Mesodermal cell (in vitro differentiated cells): Measurements from ENCODE around the gene FAM180B.

Experiments used
- H3K27ac ChIP-seq: 2 replicates; pipeline ENCODE4 v1.7.0; 2013; ENCODE audit warnings: mild to moderate bottlenecking, low read depth, low read length, moderate library complexity; ENCODE audit not compliant: severe bottlenecking
- H3K36me3 ChIP-seq: 2 replicates; pipeline ENCODE4 v1.7.1; 2013; ENCODE audit warnings: mild to moderate bottlenecking, low read length, moderate library complexity; ENCODE audit not compliant: control insufficient read depth, insufficient read depth
- H3K4me1 ChIP-seq: one replicate; pipeline ENCODE4 v1.7.1; 2013; ENCODE audit warnings: mild to moderate bottlenecking, low read length; ENCODE audit not compliant: insufficient read depth, control insufficient read depth, poor library complexity, severe bottlenecking
- H3K4me3 ChIP-seq: 2 replicates; pipeline ENCODE4 v1.7.0; 2013; ENCODE audit warnings: low read length, control low read depth, mild to moderate bottlenecking; ENCODE audit not compliant: insufficient read depth, poor library complexity, severe bottlenecking; ENCODE audit errors: extremely low read depth
- H3K9me3 ChIP-seq: 2 replicates; pipeline ENCODE4 v1.7.1; 2013; ENCODE audit warnings: mild to moderate bottlenecking, low read length, moderate library complexity; ENCODE audit not compliant: control insufficient read depth
- WGBS, 2 experiments: methylation state at CpG; one replicate each; pipeline ENCODE4 v1.1.5; 2013; ENCODE audit warnings: missing lambda C conversion rate in 2 of 2; ENCODE audit not compliant: insufficient coverage in 2 of 2; 5-methylcytosine and 5-hydroxymethylcytosine counted together

The FAM180B gene

DNA sequence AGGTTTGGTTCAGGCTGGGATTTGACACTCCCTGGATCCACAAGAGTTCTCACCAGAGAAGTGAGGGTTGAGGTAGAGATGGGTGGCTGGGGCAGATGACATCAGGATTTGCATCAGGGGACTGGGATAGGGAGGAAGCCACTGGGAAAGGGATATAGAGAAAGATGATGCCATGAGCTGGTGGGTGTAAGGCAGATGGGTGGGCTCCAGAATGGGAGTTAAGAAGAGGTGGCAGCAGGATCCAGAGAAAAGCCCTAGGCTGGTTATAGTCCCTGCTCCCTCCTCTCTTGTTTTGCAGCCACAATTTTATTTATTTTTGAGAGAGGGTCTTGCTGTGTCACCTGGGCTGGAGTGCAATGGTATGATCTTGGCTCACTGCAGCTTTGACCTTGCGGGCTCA lies 9.5 kb downstream of the FAM180B start:
- Histone ChIP-seq H3K4me3 (no peak overlapping the region), H3K36me3 (no peaks in the 10 kb centered on the region), H3K9me3 (no peaks in the 10 kb centered on the region), H3K4me1 (peaks cover 5% of the 10 kb centered on the region), H3K27ac (no peak overlapping the region)
- WGBS, 2 experiments: 86 to 100% methylated on average over 1 of the region's 1 CpG

DNA sequence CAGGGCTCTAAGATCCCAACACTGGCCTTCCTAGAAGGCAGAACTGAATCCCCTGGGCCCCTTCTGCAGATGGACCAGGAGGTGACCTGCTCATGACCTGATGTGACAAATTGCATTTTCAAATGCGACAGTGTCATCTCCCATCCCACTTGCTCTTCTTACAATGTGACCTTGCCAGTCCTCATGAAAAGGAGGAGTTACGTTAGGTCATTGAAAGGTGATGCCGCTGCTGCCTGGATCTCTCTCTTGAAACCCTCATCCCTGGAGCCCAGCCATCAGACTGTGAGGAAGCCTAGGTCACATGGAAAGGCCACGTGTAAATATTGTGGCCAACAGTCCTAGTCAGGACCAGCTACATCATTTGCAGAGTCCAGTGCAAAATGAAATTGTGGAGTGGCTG lies 13.4 kb downstream of the FAM180B start:
- Histone ChIP-seq H3K9me3 (no peaks in the 10 kb centered on the region), H3K4me3 (no peak overlapping the region), H3K36me3 (no peaks in the 10 kb centered on the region), H3K4me1 (no peaks in the 10 kb centered on the region), H3K27ac (no peak overlapping the region)
- 75 to 92% methylated on average over 2 to 4 of the region's 4 CpGs for WGBS, 2 experiments

DNA sequence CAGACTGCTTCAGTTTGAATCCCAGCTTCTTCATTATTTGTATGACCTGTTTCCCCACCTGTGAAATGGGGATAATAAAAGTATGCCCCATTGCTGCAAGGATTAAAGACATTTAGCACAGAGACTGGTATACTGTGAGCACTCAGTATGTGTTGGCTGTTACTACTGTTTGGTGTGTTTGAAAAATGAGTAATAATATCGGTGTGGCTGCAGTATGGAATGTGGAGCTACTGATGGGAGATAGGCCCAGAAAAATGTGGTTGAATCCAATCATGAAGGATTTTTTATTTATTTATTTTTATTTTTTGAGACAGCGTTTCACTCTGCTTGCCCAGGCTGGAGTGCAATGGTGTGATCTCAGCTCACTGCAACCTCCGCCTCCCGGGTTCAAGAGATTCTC lies 16.8 kb downstream of the FAM180B start:
- Histone ChIP-seq H3K36me3 (no peaks in the 10 kb centered on the region), H3K27ac (no peak overlapping the region), H3K4me1 (peaks cover 15% of the 10 kb centered on the region), H3K9me3 (no peaks in the 10 kb centered on the region), H3K4me3 (no peak overlapping the region)
- WGBS, 2 experiments: 100% methylated on average over 2 to 4 of the region's 4 CpGs

DNA sequence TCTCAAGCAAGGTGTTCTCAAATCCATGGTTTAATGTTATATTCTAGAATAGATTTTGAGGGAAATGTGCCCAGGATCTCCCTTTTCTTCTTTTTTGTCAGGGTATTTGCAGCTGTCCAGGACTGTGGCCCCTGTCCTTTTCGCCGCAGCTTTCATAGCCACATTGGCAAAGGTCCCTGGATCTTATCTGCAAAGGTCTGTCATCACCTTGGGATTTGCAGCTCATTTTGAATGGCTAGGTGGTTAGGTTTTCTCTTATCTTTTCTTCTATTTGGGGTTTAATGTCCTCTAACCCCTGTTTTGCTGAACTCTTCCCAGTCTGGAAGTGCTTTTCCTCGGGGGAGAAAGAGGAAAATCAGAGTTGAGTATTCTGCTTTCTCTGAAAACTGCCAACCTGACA lies 19.4 kb downstream of the FAM180B start:
- WGBS, 2 experiments: 86 to 93% methylated on average over 2 of the region's 3 CpGs
- H3K4me3 ChIP-seq: no peak overlapping the region
- no peaks in the 10 kb centered on the region for H3K9me3 ChIP-seq
- no peak overlapping the region for H3K27ac ChIP-seq
- peaks cover 15% of the 10 kb centered on the region for H3K4me1 ChIP-seq
- peaks cover 3% of the 10 kb centered on the region for H3K36me3 ChIP-seq

DNA sequence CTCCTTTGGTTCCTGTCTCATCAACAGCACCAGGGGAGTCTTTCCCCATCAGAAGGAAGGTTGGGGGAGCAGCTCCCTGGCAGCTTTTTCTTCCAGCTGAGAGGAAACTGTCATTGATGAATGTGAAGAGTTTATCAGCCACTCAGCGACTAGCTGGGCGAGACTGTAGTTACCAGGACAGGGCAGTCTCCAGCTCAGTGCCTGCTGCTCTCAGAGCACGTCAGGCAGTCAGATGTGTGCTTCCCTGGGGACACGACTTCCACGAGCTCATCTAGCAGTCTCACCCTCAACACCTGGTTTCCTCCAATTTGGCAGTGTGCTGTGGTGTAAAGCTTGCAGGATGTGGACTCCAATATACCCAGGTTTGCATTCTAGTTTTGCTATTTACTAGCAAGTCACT lies 20.3 kb downstream of the FAM180B start:
- Histone ChIP-seq H3K9me3 (no peaks in the 10 kb centered on the region), H3K36me3 (peaks cover 3% of the 10 kb centered on the region), H3K4me1 (peaks cover 15% of the 10 kb centered on the region), H3K27ac (peak overlapping the region; percentile 90), H3K4me3 (no peak overlapping the region)
- WGBS, 2 experiments: 54 to 65% methylated on average over 2 to 3 of the region's 5 CpGs

DNA sequence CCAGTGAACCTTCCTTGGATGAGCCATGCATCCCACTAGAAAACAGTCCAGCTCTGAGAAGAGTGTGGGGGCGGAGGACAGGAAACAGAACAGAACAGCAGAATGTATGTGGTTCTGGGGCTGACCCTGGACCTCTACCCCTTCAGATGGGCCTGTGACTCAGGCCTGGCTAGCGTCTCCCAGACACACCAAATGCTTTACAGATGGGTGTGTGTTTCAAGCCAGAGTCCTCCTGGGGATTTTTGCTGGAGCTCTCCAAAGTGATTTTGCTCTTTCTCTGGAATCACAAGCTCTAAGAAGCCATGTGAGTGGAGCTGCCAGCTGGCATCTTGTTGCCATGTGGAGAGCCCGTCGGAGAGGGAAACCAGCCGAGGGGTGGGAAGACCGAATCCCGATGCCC lies 20.9 kb downstream of the FAM180B start:
- peaks cover 3% of the 10 kb centered on the region for H3K36me3 ChIP-seq
- peaks cover 15% of the 10 kb centered on the region for H3K4me1 ChIP-seq
- H3K9me3 ChIP-seq: no peaks in the 10 kb centered on the region
- 82 to 88% methylated on average over 6 of the region's 7 CpGs for WGBS, 2 experiments
- H3K27ac ChIP-seq: peak overlapping the region; percentile 90
- H3K4me3 ChIP-seq: no peak overlapping the region

DNA sequence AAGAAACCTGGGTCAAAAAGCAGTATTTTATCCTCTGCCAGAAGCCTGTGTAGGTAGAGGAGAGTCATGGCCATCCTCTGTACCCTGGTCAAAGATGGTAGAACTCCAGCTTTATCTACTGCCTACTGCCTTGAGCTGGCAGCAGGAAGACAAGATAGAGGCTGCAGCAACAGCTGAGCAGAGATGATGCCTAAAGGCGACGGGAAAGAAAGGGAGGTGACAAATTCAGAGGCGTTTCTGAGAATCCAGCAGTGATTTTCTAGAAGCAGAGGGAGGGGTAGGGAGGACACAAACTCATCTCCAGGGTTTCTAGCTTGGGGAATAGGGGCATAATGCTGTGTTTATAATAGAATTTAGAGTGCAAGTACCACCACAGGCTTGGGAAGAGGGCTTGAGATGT lies 23.2 kb downstream of the FAM180B start:
- H3K27ac ChIP-seq: no peak overlapping the region
- H3K9me3 ChIP-seq: no peaks in the 10 kb centered on the region
- peaks cover 15% of the 10 kb centered on the region for H3K4me1 ChIP-seq
- H3K36me3 ChIP-seq: peaks cover 3% of the 10 kb centered on the region
- H3K4me3 ChIP-seq: no peak overlapping the region
- WGBS, 2 experiments: 92 to 97% methylated on average over 3 of the region's 3 CpGs

DNA sequence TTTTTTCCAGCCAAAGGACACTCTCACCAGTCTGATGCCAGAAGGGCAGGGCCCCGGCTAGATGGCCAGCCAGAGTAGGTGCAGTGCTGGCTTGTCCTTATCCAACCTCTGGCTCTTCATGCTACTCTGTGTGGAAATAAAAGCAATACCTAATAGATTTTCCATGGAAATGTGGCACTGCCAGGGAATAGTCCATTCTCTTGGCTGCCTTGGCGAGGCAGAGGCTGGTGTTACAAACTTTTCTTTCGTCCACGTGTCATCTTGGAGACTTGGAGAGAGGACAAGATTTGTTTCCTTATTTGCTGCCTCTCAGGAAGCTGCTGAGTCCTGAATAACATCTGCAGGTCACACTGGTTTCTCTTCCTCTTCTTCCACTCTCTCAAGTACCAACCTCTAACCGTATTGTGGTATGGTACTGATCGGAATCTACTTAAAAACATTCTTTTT lies 24.9 kb downstream of the FAM180B start:
- peaks cover 15% of the 10 kb centered on the region for H3K4me1 ChIP-seq
- H3K36me3 ChIP-seq: peaks cover 8% of the 10 kb centered on the region
- H3K9me3 ChIP-seq: no peaks in the 10 kb centered on the region
- H3K4me3 ChIP-seq: no peak overlapping the region
- H3K27ac ChIP-seq: no peak overlapping the region
- WGBS, 2 experiments: 96 to 100% methylated on average over 2 to 3 of the region's 6 CpGs

DNA sequence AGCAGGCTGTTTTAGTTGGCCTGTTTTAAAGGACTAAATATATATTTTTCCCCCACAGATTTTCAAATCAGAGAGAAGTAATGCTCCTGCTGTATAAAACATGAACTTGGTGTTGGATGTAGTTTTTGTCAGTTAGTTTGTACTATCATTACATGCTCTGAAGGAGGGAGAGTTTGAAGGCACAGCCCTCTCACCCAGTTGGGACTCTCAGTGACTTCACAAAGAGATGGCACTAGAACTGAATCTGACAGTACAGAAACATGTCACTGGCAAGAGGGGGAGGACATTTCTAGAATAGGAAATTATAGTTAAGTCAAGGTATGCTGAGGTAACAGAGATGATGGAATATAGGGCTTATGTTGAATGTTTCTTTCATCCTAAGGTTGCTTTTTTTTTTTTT lies 28.8 kb downstream of the FAM180B start:
- no peak overlapping the region for H3K27ac ChIP-seq
- H3K4me1 ChIP-seq: no peaks in the 10 kb centered on the region
- peaks cover 30% of the 10 kb centered on the region for H3K36me3 ChIP-seq
- H3K4me3 ChIP-seq: no peak overlapping the region
- H3K9me3 ChIP-seq: no peaks in the 10 kb centered on the region

DNA sequence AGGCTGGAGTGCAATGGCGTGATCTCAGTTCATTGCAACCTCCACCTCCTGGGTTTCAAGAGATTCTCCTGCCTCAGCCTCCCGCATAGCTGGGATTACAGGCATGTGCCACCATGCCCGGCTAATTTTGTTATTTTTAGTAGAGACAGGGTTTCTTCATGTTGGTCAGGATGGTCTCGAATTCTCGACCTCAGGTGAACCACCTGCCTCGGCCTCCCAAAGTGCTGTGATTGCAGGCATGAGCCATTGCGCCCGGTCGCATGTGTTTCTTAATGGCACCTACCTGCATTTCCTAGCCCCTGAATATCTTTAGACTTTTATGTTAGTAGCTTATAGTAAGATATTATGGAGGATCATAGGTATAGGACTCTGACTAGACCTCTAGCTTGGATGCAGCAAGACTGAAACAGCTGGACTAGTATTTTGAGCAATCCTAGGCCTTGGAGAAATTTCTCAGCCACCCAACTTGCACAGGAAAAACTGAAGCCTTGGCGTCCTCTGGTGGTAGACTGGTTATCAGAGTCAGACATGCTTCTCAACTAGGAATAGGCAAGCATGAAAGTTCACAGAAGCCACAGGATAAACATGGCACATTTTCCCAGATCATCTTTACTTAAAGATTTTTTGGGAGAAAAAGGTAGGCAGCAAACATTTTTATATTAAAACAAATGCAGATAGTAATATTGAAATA lies 30.4 kb downstream of the FAM180B start:
- H3K4me3 ChIP-seq: no peak overlapping the region
- H3K27ac ChIP-seq: no peak overlapping the region
- H3K4me1 ChIP-seq: no peaks in the 10 kb centered on the region
- WGBS, 2 experiments: 76 to 99% methylated on average over 4 to 7 of the region's 10 CpGs
- no peaks in the 10 kb centered on the region for H3K9me3 ChIP-seq
- peaks cover 43% of the 10 kb centered on the region for H3K36me3 ChIP-seq

DNA sequence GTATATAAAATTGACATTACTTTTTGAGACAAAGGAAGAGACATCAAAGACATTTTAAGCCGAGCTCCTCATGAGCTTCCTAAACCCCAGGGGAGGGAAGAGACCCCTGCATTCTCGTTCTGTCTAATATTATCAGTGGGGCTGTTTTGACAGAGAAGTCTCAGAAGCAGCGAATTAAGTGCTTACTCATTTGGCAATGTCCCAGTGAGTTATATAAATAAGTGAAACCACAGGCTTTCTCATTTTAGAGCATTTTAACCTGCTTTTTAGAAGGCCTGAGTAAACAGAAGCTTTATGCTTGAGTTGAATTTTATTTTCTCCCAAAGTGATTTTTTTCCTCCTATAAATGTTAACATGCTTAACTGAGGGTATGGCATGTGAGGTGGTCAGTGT lies 30.9 kb downstream of the FAM180B start:
- Histone ChIP-seq H3K9me3 (no peaks in the 10 kb centered on the region), H3K27ac (no peak overlapping the region), H3K36me3 (peaks cover 48% of the 10 kb centered on the region), H3K4me3 (no peak overlapping the region), H3K4me1 (no peaks in the 10 kb centered on the region)
- WGBS, 2 experiments: 93% methylated on average over 2 of the region's 3 CpGs; no CpG with 5 or more reads in 1 of the 2 experiments
